ENCODE results near the gene CEACAM5. TPM values are rescaled to one million over a fixed set of nuclear protein-coding genes. Genes with fewer than 3 reads are reported as not detected.
"Not testable (repeated sequence)": the region's sequence is repeated elsewhere in the genome, so short reads cannot be mapped to it uniquely, and the experiment has no call there.

Gene CEACAM5
- total RNA-seq, 2 donors from 2014 or later, result not detected

DNA sequence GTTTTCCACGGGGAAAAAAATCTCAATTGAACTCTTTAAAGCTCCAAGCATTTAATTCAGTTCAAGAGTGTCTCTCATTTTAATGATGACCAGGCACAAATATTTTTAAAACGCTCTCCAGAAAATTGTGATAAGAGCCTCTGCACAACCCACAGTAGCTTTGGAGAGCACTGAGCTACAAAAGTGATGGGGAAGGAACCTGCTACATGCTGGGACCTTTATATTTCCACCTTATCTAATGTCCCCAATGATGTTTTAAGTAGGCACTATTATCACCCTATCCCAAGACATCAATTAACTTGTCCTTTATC, 32.8 kb downstream of the CEACAM5 start:
- TF ChIP-seq, protein P1, sequence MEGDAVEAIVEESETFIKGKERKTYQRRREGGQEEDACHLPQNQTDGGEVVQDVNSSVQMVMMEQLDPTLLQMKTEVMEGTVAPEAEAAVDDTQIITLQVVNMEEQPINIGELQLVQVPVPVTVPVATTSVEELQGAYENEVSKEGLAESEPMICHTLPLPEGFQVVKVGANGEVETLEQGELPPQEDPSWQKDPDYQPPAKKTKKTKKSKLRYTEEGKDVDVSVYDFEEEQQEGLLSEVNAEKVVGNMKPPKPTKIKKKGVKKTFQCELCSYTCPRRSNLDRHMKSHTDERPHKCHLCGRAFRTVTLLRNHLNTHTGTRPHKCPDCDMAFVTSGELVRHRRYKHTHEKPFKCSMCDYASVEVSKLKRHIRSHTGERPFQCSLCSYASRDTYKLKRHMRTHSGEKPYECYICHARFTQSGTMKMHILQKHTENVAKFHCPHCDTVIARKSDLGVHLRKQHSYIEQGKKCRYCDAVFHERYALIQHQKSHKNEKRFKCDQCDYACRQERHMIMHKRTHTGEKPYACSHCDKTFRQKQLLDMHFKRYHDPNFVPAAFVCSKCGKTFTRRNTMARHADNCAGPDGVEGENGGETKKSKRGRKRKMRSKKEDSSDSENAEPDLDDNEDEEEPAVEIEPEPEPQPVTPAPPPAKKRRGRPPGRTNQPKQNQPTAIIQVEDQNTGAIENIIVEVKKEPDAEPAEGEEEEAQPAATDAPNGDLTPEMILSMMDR (IDR thresholded peaks at IDR 0.05), result no peak
- H3K27me3 ChIP-seq, result peaks cover 0 to 5% of the 10 kb centered on the region in 2 donors

DNA sequence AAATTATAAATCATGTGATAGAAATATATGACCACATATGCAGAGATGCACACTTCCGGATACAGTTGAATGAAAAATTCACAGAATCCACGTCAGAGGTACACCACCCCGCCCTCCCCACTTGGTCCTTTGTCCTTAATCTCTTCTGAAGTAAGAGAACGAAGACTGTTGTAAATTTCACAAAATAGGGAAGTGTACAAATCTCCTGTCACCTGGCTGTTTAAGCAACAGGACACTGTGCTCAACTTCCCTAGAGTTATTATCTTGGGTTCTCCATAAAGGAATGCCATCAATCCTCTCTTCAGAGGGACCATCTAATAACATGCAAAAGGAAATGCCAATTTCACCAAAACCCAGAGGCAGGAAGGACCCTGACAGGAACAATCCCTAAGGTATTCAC, 36.4 kb downstream of the CEACAM5 start:
- H3K9me3 ChIP-seq, result no peaks in the 10 kb centered on the region
- H3K36me3 ChIP-seq, result no peaks in the 10 kb centered on the region
- H3K27me3 ChIP-seq, result peaks cover 0 to 5% of the 10 kb centered on the region in 2 donors
- DNase-seq (ENCODE audit: low spot score), result no peak
- TF ChIP-seq, protein P1 (IDR thresholded peaks at IDR 0.05), result no peak
- no peaks in the 10 kb centered on the region for H3K4me1 ChIP-seq
- no peak overlapping the region for H3K4me3 ChIP-seq
- H3K27ac ChIP-seq, result no peak overlapping the region

More for the DNA sequence above, 32.8 kb downstream of the CEACAM5 start:
- no peaks in the 10 kb centered on the region for H3K36me3 ChIP-seq
- no peak overlapping the region for H3K4me3 ChIP-seq
- no peaks in the 10 kb centered on the region for H3K4me1 ChIP-seq
- H3K9me3 ChIP-seq, result no peaks in the 10 kb centered on the region
- DNase-seq (ENCODE audit: low spot score), result no peak
- no peak overlapping the region for H3K27ac ChIP-seq

DNA sequence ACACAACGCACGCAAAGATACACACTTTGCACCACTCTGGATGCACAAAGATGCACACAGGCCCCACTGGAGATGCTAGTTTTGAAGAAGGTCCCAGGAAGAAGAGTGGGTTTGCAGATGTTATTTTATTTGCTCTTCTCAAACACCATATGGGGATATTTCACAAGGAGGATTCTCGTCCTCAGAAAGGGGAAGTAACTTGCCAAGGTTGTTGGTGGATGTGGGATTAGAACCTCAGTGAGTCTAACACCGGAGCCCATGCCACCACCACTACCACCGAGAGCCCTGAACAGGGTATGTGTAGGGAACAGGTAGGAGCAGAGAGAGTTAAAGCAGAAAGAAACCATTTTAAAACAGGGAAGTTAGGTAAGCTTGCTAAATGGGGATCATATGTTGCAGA, 37.3 kb downstream of the CEACAM5 start:
- Histone ChIP-seq H3K36me3 (no peaks in the 10 kb centered on the region), H3K9me3 (no peaks in the 10 kb centered on the region), H3K4me3 (no peak overlapping the region), H3K27me3 (peaks cover 0 to 5% of the 10 kb centered on the region in 2 donors), H3K4me1 (no peaks in the 10 kb centered on the region), H3K27ac (no peak overlapping the region)
- no peak for DNase-seq (ENCODE audit: low spot score)
- TF ChIP-seq, protein P1 (IDR thresholded peaks at IDR 0.05), result no peak

DNA sequence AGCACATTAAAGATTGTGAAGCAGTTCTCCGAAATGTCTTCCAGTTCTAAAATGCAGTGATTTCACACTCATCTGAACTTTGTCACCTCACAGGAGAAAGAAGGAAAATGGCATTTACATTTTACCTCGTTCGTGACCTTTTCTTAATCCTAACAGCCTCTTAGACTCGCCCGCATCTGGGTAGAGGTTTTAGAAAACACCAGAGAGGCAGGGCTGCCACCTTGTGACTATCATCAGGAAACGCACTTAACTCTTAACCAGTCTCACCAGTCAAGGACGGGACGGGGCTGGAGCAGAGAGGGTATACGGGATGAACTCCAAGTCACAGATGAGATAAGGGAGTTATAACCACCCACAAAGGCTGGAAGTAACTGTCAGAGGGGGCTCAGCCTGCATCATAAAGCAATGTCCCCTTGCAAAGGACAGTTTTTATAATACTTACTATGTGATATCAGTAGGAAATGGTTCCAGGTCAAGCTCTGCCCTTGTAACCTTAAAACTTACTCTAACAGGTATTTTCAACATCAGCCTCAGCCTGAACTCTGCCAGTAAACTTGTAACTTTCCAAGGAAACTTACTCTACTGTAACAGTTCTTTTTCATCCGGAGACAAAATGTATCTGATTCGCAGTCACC, 38.3 kb downstream of the CEACAM5 start:
- Histone ChIP-seq H3K27me3 (peaks cover 0 to 5% of the 10 kb centered on the region in 2 donors), H3K4me3 (no peak overlapping the region), H3K4me1 (no peaks in the 10 kb centered on the region), H3K36me3 (no peaks in the 10 kb centered on the region), H3K9me3 (no peaks in the 10 kb centered on the region), H3K27ac (no peak overlapping the region)
- TF ChIP-seq, protein P1 (IDR thresholded peaks at IDR 0.05), result peak in 1 of 2 donors; percentile 44
- no peak for DNase-seq (ENCODE audit: low spot score)

DNA sequence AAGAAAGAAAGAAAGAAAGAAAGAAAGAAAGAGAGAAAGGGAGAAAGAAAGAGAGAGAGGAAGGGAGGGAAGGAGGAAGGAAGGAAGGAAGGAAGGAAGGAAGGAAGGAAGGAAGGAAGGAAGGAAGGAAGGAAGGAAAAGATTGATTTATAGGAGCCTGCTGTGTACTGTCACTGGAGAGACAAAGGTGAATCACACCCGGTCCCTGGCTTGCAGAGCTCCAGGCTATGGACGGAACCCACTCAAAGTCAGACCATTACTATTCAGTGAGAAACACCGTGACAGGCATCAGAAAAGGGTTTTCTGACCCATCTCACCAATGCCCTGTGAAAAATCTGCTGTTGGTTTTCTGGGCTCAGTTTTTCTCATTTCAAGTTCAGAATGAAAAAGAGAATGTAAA, 39.6 kb downstream of the CEACAM5 start:
- H3K27me3 ChIP-seq, result peaks cover 0 to 5% of the 10 kb centered on the region in 2 donors
- TF ChIP-seq, protein P1 (IDR thresholded peaks at IDR 0.05), result no peak

DNA sequence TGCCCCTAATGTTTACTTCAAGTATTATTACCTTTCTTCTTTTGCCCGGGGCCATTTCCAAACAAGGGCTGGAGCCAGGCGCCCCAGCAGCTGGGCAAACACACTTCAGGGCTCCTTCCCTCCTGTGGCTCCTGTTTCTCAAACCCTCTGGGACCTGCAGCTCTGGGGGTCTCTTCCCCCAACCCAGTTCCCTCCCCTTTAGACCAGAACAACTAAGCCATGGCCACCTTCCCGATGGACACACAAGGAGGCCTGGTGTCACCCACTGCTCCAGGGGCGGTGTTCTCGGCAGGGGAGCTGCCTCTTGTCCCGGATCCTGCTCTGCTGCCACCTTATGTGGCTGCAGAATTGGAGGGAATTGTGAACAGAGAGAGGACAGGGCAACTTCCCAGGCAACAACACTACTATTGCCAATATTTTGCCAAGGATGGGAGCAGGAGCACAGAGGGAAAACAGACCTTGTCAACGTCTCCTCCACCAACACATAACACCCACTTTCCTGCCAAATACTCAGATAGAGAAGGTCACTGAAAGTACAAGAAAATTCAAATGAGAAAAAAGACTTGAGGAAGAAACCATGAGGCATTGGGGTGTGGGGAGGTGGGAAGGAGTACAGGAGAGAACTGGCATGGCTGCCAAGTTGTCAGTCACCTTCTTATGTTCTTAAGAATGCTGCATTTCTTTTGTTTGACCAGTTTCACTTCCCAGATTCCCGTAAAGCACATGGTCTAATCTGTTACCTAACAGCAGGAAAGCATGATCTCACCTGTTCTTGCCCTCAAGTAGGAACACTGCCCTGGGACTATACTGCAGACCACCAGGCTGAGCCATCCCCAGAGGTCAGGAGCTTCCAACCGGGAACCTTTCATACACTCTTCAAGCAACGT, 42.1 kb downstream of the CEACAM5 start:
- H3K4me1 ChIP-seq; H3K27me3 ChIP-seq; H3K27ac ChIP-seq; H3K36me3 ChIP-seq; H3K4me3 ChIP-seq; DNase-seq (ENCODE audit: low spot score); H3K9me3 ChIP-seq: not testable (repeated sequence)

More for the DNA sequence above, 39.6 kb downstream of the CEACAM5 start:
- H3K36me3 ChIP-seq, result no peaks in the 10 kb centered on the region
- no peak for DNase-seq (ENCODE audit: low spot score)
- no peaks in the 10 kb centered on the region for H3K9me3 ChIP-seq
- no peak overlapping the region for H3K27ac ChIP-seq
- no peaks in the 10 kb centered on the region for H3K4me1 ChIP-seq
- no peak overlapping the region for H3K4me3 ChIP-seq

Measured in right atrium auricular region (tissue), 2 donors.